HCT116 (cell line): Measurements from ENCODE around the gene FOXR1. TPM values are rescaled to one million over a fixed set of nuclear protein-coding genes. Genes with fewer than 3 reads are reported as not detected.

Experiments
- ATAC-seq: fragments of 200-7000 bp; cut with Tn5 transposase; 2 replicates; pipeline ENCODE4 v1.9.1; 2020; ENCODE audit warnings: mild to moderate bottlenecking, moderate library complexity
- BruUV-seq: library from RNA; stranded (reverse); fragments of 400-500 nt; replicated peaks from 2 replicates; lab custom pipeline; 2021; lab: Mats Ljungman, UMichigan
- CTCF ChIA-PET: fragments of 300-600 bp; sonication (Branson Sonifier 250); formaldehyde crosslinking; loops from one replicate; lab custom pipeline; 2021; ENCODE audit warnings: antibody characterized with exemption; lab: Charles Lee
- POLR2A ChIA-PET: fragments of 300-600, 350-600 bp; sonication (Branson Sonifier 250); formaldehyde crosslinking; loops from one replicate; lab custom pipeline; 2021; ENCODE audit warnings: antibody characterized with exemption; lab: Charles Lee
- RAD21 ChIA-PET, 2 experiments: fragments of 300-600 bp; sonication (Branson Sonifier 250); formaldehyde crosslinking; loops; one replicate each; lab custom pipeline; 2023; ENCODE audit warnings: low total read pairs in 2 of 2; ENCODE audit not compliant: uncharacterized antibody in 2 of 2, unreplicated experiment in 2 of 2, low non-redundant PET in 1 of 2; lab: Charles Lee
- DNase-seq: peaks from one replicate; pipeline ENCODE4 v3.0.0-alpha.2; 2010; ENCODE audit warnings: low read depth, low spot score
- H2AFZ ChIP-seq: fragments of 200-600 bp; shearing (Covaris generic), sonication (generic); 2 replicates; pipeline ENCODE4 v1.6.1; 2017; ENCODE audit warnings: low read depth, mixed run types, mixed read lengths, antibody characterized with exemption, low read length; ENCODE audit not compliant: poor library complexity, severe bottlenecking
- H3K27ac ChIP-seq: 2 replicates; pipeline ENCODE4 v1.5.1; 2012; ENCODE audit warnings: low read depth, low read length
- H3K27me3 ChIP-seq: fragments of 200-600 bp; sonication (generic); 2 replicates; pipeline ENCODE4 v1.6.1; 2016; ENCODE audit warnings: mixed run types, low read length, mixed read lengths; ENCODE audit not compliant: insufficient read depth
- H3K36me3 ChIP-seq, 2 experiments: fragments of 200-500 bp in 1 of 2; fragments of 200-600 bp in 1 of 2; sonication (Bioruptor generic) in 1 of 2; sonication (generic) in 1 of 2; 2 replicates each; pipeline versions ENCODE4 v1.5.1 to v1.6.1; 2014 to 2016; ENCODE audit warnings: low read length in 2 of 2, inconsistent platforms in 1 of 2, mixed read lengths in 1 of 2, mixed run types in 1 of 2; ENCODE audit not compliant: insufficient read depth in 2 of 2, control insufficient read depth in 1 of 2
- H3K4me1 ChIP-seq, 2 experiments: fragments of 200-600 bp in 1 of 2; sonication (generic) in 1 of 2; 2 replicates each; pipeline versions ENCODE4 v1.5.1 to v1.6.1; 2012 to 2017; ENCODE audit warnings: low read length in 2 of 2, inconsistent platforms in 1 of 2, mild to moderate bottlenecking in 1 of 2, mixed read lengths in 1 of 2, mixed run types in 1 of 2, moderate library complexity in 1 of 2; ENCODE audit not compliant: insufficient read depth in 2 of 2, control insufficient read depth in 1 of 2
- H3K4me2 ChIP-seq: fragments of 200-600 bp; sonication (generic); 2 replicates; pipeline ENCODE4 v1.6.1; 2017; ENCODE audit warnings: mixed run types, low read length, mixed read lengths
- H3K4me3 ChIP-seq, 2 experiments: fragments of 200-600 bp in 1 of 2; sonication (generic) in 1 of 2; replicated peaks in 1 of 2; 2 replicates each; pipeline ENCODE4 v1.5.1; 2011 to 2016; ENCODE audit warnings: low read length in 2 of 2, control low read depth in 1 of 2, low read depth in 1 of 2, mild to moderate bottlenecking in 1 of 2, mixed read lengths in 1 of 2, mixed run types in 1 of 2
- H3K79me2 ChIP-seq: fragments of 200-600 bp; sonication (generic); 2 replicates; pipeline ENCODE4 v1.6.1; 2017; ENCODE audit warnings: mild to moderate bottlenecking, mixed run types, low read length, moderate library complexity, mixed read lengths; ENCODE audit not compliant: insufficient read depth
- H3K9ac ChIP-seq: fragments of 200-600 bp; sonication (generic); 2 replicates; pipeline ENCODE4 v1.6.1; 2016; ENCODE audit warnings: low read length, mixed read lengths
- H3K9me2 ChIP-seq: fragments of 200-600 bp; sonication (generic), shearing (Covaris generic); 2 replicates; pipeline ENCODE4 v1.6.1; 2017; ENCODE audit warnings: mixed run types, mild to moderate bottlenecking, moderate library complexity; ENCODE audit not compliant: insufficient read depth
- H3K9me3 ChIP-seq, 2 experiments: fragments of 200-500 bp in 1 of 2; fragments of 200-600 bp in 1 of 2; sonication (Bioruptor generic) in 1 of 2; sonication (generic) in 1 of 2; 2 replicates each; pipeline ENCODE4 v1.6.1; 2014 to 2017; ENCODE audit warnings: low read length in 2 of 2, mixed read lengths in 2 of 2, inconsistent platforms in 1 of 2, low read depth in 1 of 2, mild to moderate bottlenecking in 1 of 2, mixed run types in 1 of 2, moderate library complexity in 1 of 2; ENCODE audit not compliant: control insufficient read depth in 1 of 2, insufficient read depth in 1 of 2
- H4K20me1 ChIP-seq: fragments of 200-600 bp; sonication (generic), shearing (Covaris generic); 2 replicates; pipeline ENCODE4 v1.6.1; 2017; ENCODE audit warnings: mixed run types, mild to moderate bottlenecking, moderate library complexity; ENCODE audit not compliant: insufficient read depth
- CEBPB ChIP-seq: IDR thresholded peaks from 2 replicates; pipeline ENCODE4 v1.6.1; 2012; ENCODE audit warnings: low read depth
- JUND ChIP-seq: IDR thresholded peaks from 2 replicates; pipeline ENCODE4 v1.6.1; 2012
- SRF ChIP-seq: IDR thresholded peaks from 2 replicates; pipeline ENCODE4 v1.6.1; 2012; ENCODE audit warnings: low read depth
- intact Hi-C: fragments of 100-400 bp; cut with micrococcal nuclease; formaldehyde crosslinking; loops from 2 replicates; pipeline ENCODE4 v1.10.0; 2022
- total RNA-seq: library from RNA; stranded (reverse); gene quantifications from one replicate; pipeline ENCODE4 v1.2.1, GENCODE V29; 2021; ENCODE audit not compliant: unreplicated experiment
- TF ChIP-seq, protein P1 (sequence below), 3 experiments: fragments of 200-600 bp in 1 of 3; sonication (generic) in 1 of 3; IDR thresholded peaks in 2 of 3; conservative IDR thresholded peaks in 1 of 3; 2 replicates each; pipeline ENCODE4 v1.5.1; 2012 to 2017; ENCODE audit warnings: low read depth in 2 of 3, low read length in 2 of 3, antibody characterized with exemption in 1 of 3, borderline replicate concordance in 1 of 3, control low read depth in 1 of 3, mild to moderate bottlenecking in 1 of 3, mixed read lengths in 1 of 3, mixed run types in 1 of 3, moderate library complexity in 1 of 3; ENCODE audit not compliant: insufficient read depth in 1 of 3

FOXR1 gene
- total RNA-seq, 1 experiment from 2014 or later: not detected

DNA sequence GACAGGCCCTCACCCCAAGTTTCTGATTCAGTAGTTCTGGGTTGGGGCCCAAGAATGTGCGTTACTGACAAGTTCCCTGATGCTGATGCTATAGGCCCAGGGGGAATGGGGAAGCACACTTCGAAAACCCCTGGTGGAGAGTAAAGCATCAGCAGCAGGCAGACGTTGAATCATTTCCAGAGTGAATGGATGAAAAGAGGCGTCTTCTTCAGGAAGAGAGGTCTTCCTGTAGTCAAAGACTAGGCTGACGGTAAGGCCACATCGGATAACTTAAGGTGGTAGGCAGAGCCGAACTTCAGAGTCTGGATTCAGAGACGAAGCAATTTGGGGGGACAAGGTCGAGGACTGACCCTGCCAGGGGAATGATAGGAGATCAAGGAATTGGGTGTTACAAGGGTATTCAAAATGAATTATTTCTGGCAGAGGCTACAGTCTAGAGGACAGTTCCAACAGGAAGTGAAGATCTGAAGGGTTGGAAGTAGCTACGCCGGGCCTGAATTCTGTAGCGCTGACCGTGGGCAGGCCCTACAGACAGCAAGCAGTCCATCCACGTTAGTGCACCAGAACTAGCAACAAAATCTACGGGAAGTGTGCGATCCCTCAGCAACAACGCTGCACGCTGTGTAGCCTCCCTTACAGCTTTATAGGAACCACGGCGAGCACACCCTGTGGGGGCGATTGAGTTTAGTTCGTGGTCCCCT, 25.5 kb downstream of the FOXR1 start:
- Histone ChIP-seq H3K27me3 (no peaks in the 10 kb centered on the region), H4K20me1 (no peaks in the 10 kb centered on the region), H3K9ac (peak overlapping the region; percentile 90), H3K36me3 (peaks cover 7 to 22% of the 10 kb centered on the region in 2 experiments; a peak in 3 of 4 replicates), H2AFZ (no peak overlapping the region), H3K9me2 (no peaks in the 10 kb centered on the region), H3K79me2 (peaks cover 61% of the 10 kb centered on the region), H3K4me1 (peaks cover 15 to 46% of the 10 kb centered on the region in 2 experiments), H3K9me3 (no peaks in the 10 kb centered on the region), H3K27ac (peak overlapping the region; percentile 96), H3K4me3 (peak overlapping the region; percentile 90), H3K4me2 (peak overlapping the region; percentile 97)
- ChIA-PET POLR2A (no interaction called here), CTCF (interaction anchor here (0.6 to 1.0 kb wide), 2 partner anchors 41 to 88 kb away, joined by 3 read pairs; partner anchors contain the start of gene UPK2), RAD21 (interaction anchor here in 1 of 2 experiments (0.5 kb wide), 1 partner anchor 8 kb away, joined by 3 read pairs; no protein-coding TSS in a partner anchor)
- intact Hi-C loops: no loop called here
- ATAC-seq: peak; percentile 15
- TF ChIP-seq SRF (no peak), JUND (no peak), CEBPB (no peak)
- TF ChIP-seq, protein P1, sequence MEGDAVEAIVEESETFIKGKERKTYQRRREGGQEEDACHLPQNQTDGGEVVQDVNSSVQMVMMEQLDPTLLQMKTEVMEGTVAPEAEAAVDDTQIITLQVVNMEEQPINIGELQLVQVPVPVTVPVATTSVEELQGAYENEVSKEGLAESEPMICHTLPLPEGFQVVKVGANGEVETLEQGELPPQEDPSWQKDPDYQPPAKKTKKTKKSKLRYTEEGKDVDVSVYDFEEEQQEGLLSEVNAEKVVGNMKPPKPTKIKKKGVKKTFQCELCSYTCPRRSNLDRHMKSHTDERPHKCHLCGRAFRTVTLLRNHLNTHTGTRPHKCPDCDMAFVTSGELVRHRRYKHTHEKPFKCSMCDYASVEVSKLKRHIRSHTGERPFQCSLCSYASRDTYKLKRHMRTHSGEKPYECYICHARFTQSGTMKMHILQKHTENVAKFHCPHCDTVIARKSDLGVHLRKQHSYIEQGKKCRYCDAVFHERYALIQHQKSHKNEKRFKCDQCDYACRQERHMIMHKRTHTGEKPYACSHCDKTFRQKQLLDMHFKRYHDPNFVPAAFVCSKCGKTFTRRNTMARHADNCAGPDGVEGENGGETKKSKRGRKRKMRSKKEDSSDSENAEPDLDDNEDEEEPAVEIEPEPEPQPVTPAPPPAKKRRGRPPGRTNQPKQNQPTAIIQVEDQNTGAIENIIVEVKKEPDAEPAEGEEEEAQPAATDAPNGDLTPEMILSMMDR (IDR thresholded peaks at IDR 0.05 in 2 of 3, conservative IDR thresholded peaks at IDR 0.05 in 1 of 3; ENCODE audit: borderline replicate concordance in 1 of 3, insufficient read depth in 1 of 3, low read depth in 2 of 3, low read length in 2 of 3): peak in 2 of 3 experiments; percentile 49 to 52; a peak in 4 of 6 replicates
- BruUV-seq: TSS peak; percentile 69
- no peak for DNase-seq
